ENCODE measurements around the gene HEATR5A. TPM values are rescaled to one million over a fixed set of nuclear protein-coding genes. Genes with fewer than 3 reads are reported as not detected.

HEATR5A gene
- total RNA-seq, 2 experiments from 2014 or later = 8.5 to 9.4 TPM

DNA sequence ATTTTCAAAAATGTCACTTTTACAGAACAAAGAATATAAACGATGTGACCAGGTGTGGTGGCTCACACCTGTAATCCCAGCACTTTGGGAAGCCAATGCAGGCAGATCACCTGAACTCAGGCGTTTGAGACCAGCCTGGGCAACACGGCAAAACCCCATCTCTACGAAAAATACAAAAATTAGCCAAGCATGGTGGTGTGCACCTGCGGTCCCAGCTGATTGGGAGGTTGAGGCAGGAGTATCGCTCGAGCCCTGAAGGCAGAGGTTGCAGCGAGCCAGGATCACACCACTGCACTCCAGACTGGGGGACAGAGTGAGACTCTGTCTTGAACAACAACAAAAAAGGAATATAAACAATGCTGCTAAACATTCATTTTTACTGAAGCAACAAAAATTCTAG is 15.2 kb downstream of the HEATR5A start:
- Mint-ChIP-seq H3K27me3 (no peaks in the 10 kb centered on the region), H3K27ac (no peak overlapping the region), H3K4me1 (peaks cover 8% of the 10 kb centered on the region), H3K36me3 (ENCODE audit: low read depth) (peaks cover 7% of the 10 kb centered on the region), H3K4me3 (no peak overlapping the region), H3K9me3 (ENCODE audit: low read depth) (no peaks in the 10 kb centered on the region)
- intact Hi-C loops (cut with DNase I, micrococcal nuclease) = no loop called here
- ChIA-PET CTCF (no interaction called here), POLR2A (no interaction called here)
- DNase-seq (no peak), ATAC-seq (no peak)

DNA sequence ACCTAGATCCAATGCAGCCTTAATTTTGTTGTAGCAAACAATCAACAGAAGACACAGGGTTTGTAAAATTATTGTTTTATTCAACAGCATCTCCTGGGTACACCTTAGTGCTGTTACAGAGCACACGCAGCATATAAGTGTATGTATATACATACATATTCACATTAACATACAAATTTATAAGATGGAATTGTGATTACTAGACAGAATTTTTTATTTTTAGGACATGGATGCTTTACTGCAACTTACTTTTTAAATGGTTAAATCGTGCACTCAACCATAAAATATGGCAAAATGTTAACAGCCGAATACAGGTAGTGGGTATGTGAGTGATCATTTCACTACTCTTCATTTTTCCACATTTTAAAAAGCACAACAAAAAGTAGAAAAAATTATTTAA is 16.6 kb downstream of the HEATR5A start:
- DNase-seq (no peak), ATAC-seq (no peak)
- ChIA-PET POLR2A (no interaction called here), CTCF (no interaction called here)
- Mint-ChIP-seq H3K36me3 (ENCODE audit: low read depth) (peaks cover 13% of the 10 kb centered on the region), H3K4me3 (no peak overlapping the region), H3K27ac (no peak overlapping the region), H3K4me1 (peaks cover 14% of the 10 kb centered on the region), H3K27me3 (no peaks in the 10 kb centered on the region), H3K9me3 (ENCODE audit: low read depth) (no peaks in the 10 kb centered on the region)
- intact Hi-C loops (cut with DNase I, micrococcal nuclease) = no loop called here

DNA sequence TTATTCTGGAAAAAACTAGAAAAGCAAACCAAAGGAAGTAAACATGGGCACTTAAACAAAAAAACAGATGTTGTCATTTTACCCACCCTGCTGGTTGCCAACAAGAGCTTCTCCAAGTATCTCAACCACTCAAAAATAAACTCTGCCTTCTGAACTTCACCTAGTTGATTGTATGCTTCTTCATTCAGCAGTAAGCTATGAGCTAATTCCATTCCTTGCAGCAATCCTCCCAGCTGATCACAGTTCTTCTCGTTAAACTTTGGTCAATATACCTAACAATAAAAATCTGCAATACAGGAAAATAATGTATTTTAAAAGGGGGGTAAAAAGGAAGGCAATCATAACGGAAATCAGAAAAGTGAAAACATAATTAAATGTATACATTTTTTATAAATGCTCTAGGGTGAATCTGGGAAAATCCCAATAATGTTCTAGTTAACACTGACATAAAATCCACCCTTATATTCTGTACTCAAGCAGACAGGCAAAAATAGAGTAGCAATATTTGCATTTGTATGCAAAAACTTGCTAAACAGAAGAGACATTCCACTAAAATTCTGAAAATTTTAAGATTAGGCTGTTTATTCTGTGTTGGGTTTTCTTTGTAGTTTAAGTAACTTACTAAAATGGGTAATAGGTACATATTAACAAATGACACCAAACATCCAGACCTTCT is 17.4 kb downstream of the HEATR5A start:
- no peak for DNase-seq
- Mint-ChIP-seq H3K4me3 (no peak overlapping the region), H3K4me1 (peaks cover 13% of the 10 kb centered on the region), H3K27ac (peak overlapping the region; percentile 17), H3K9me3 (ENCODE audit: low read depth) (no peaks in the 10 kb centered on the region), H3K27me3 (no peaks in the 10 kb centered on the region), H3K36me3 (ENCODE audit: low read depth) (peaks cover 17% of the 10 kb centered on the region)
- intact Hi-C loops (cut with DNase I, micrococcal nuclease) = no loop called here
- CTCF ChIA-PET = interaction anchor here (1.1 to 1.7 kb wide), 3 partner anchors 17 to 47 kb away, joined by 3 to 4 read pairs (median 4); partner anchors contain the start of gene HEATR5A
- ATAC-seq = no peak
- POLR2A ChIA-PET = no interaction called here

DNA sequence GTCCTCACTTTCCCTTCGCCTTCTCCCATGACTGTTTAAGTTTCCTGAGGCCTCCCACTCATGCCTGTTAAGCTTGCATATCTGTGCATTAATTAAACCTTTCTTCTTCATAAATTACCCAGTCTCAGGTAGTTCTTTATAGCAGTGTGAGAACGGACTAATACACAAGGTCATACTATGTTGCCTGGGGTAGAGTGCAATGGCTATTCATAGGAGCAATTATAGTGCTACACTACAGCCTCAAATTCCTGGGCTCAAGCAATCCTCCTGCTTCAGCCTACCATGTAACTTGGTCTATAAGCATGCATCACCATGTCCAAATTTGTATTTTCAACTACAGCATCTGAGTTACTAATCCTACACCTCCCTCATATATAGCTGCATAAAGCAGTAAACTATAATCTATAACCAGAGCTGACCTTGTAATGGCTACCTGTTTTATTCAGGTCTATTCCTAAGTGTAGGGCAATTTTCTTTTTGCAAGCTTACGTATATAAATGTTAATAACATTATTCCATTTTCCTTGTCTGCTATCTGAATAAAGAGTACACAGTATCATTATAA is 18.9 kb downstream of the HEATR5A start:
- H3K36me3 Mint-ChIP-seq (ENCODE audit: low read depth) = peaks cover 17% of the 10 kb centered on the region
- H3K27ac Mint-ChIP-seq = no peak overlapping the region
- ChIA-PET POLR2A (no interaction called here), CTCF (interaction anchor here (1.2 to 1.7 kb wide), 3 partner anchors 11 to 48 kb away, joined by 3 to 5 read pairs (median 4); no protein-coding TSS in a partner anchor)
- H3K9me3 Mint-ChIP-seq (ENCODE audit: low read depth) = no peaks in the 10 kb centered on the region
- ATAC-seq (no peak), DNase-seq (no peak)
- intact Hi-C loops (cut with DNase I, micrococcal nuclease) = no loop called here
- H3K4me3 Mint-ChIP-seq = no peak overlapping the region
- no peaks in the 10 kb centered on the region for H3K27me3 Mint-ChIP-seq
- peaks cover 13% of the 10 kb centered on the region for H3K4me1 Mint-ChIP-seq

DNA sequence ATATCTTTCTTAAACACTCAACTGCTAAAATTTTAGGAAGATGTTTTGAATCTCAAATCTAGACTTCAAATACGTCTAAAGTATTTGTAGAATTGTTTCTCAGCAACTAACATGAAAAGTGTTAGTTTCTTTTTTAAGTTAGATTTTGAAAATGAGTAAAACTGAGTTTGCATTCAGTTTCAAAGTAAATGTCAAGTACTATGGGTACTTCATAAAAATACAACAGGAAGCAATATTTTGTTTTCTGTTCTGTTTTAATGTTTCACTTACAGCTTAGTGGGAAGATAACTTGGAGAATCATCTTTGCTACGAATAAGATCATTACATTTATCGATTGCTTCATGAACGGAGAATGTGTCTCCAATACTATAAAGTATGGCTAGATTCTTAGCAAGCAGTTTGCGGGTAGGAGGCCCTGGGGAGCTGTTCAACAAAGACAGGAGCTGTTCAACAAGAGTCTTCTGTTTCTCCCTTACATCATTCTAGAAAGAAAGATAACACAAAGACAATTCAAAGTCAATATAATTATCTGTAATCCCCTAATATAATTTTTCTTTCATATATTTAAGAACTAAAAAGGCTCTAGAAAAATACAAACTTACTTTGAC is 20.2 kb downstream of the HEATR5A start:
- H3K4me3 Mint-ChIP-seq = no peak overlapping the region
- intact Hi-C loops (cut with DNase I, micrococcal nuclease) = no loop called here

DNA sequence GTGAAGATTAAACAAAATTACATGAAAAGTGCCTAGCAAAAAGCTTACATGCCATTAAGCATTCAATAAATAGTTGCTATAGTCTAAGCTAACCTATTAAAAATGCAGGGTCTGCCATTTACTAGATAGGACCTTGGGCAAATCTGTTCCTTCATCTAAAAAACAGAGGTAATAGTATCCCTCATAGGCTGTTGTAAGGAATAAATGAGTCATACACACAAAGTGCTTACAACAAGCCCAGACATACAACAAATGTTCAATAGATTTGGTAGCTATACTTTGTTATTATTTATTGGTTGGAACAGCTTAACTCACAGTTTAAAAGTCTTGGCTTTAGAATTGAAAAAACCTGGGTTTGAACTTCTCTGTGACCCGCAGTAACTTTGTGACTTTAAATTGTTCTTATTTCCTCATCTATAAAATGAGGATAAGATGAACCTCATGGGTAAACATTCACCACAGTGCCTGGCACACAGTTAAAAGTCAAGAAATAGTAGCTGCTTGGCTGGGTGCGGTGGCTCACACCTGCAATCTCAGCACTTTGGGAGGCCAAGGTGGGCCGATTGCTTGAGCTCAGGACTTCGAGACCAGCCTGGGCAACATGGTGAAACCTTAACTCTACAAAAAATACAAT is 24.7 kb downstream of the HEATR5A start:
- POLR2A ChIA-PET = no interaction called here
- no peak for DNase-seq
- Mint-ChIP-seq H3K4me1 (peaks cover 16% of the 10 kb centered on the region), H3K9me3 (ENCODE audit: low read depth) (no peaks in the 10 kb centered on the region), H3K27ac (no peak overlapping the region), H3K4me3 (no peak overlapping the region), H3K27me3 (no peaks in the 10 kb centered on the region), H3K36me3 (ENCODE audit: low read depth) (peaks cover 13% of the 10 kb centered on the region)
- CTCF ChIA-PET = interaction anchor here (0.5 to 1.2 kb wide), 2 partner anchors 20 to 59 kb away, joined by 3 read pairs; no protein-coding TSS in a partner anchor
- intact Hi-C loops (cut with DNase I, micrococcal nuclease) = no loop called here
- ATAC-seq = no peak

More for the DNA sequence above, 20.2 kb downstream of the HEATR5A start:
- Mint-ChIP-seq H3K36me3 (ENCODE audit: low read depth) (peaks cover 17% of the 10 kb centered on the region), H3K9me3 (ENCODE audit: low read depth) (no peaks in the 10 kb centered on the region), H3K4me1 (peaks cover 13% of the 10 kb centered on the region), H3K27ac (peak overlapping the region; percentile 87), H3K27me3 (no peaks in the 10 kb centered on the region)
- CTCF ChIA-PET = interaction anchor here (1.2 to 1.9 kb wide), 3 partner anchors 20 to 54 kb away, joined by 4 to 5 read pairs (median 4); partner anchors contain the start of gene HEATR5A
- POLR2A ChIA-PET = interaction anchor here (1.2 kb wide), 1 partner anchor 20 kb away, joined by 7 read pairs; the partner anchor contains the start of gene HEATR5A
- ATAC-seq (peak; percentile 83), DNase-seq (peak; percentile 12)

DNA sequence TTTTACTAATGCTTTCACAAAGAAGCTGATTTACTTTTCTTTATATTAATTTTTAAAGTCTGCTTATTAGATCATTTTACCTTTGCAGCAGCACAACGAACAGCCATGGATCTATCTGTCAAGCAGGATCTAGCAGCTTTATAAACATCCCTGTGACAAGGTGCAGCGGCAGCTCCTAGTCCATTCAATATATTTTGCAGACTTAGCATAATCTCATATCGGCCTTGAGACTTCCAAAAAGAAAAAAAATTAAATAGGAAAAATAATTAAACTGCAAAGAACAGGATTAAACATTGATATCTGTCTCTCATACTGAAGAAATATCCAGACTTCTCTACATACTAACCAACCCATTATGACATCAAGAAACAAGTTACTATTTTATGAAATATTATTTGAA is 25.2 kb downstream of the HEATR5A start:
- Mint-ChIP-seq H3K4me1 (peaks cover 15% of the 10 kb centered on the region), H3K9me3 (ENCODE audit: low read depth) (no peaks in the 10 kb centered on the region), H3K36me3 (ENCODE audit: low read depth) (peaks cover 13% of the 10 kb centered on the region), H3K4me3 (no peak overlapping the region), H3K27me3 (no peaks in the 10 kb centered on the region), H3K27ac (no peak overlapping the region)
- ChIA-PET CTCF (no interaction called here), POLR2A (no interaction called here)
- no peak for DNase-seq
- intact Hi-C loops (cut with DNase I, micrococcal nuclease) = no loop called here
- ATAC-seq = no peak

DNA sequence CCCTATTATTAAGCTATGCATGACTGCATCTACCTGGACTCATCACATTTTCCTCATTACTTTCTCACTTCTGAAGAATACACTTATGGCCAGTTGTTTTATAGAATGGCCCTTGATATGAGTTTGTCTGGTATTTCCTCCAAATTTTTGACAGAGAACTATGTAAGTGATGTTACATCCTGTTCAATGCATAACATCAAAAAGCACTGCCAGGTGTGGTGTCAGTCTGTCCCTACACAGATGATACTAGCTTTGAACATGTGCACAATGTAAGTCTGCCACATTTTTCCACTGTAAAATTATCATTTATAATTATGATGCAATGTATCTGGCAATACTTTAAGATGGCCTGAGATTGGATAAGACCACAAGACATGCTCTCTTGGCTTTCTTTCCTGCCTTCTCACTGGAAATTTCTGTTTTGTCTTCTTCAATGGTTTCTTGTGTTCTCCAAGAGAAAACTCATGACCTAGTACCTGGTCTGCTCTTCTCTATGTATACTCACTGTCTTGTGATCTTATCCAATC is 28.3 kb downstream of the HEATR5A start:
- ATAC-seq = peak; percentile 18
- intact Hi-C loops (cut with DNase I, micrococcal nuclease) = no loop called here
- Mint-ChIP-seq H3K4me3 (no peak overlapping the region), H3K4me1 (peaks cover 28% of the 10 kb centered on the region), H3K27ac (no peak overlapping the region), H3K27me3 (no peaks in the 10 kb centered on the region), H3K36me3 (ENCODE audit: low read depth) (peaks cover 6% of the 10 kb centered on the region), H3K9me3 (ENCODE audit: low read depth) (no peaks in the 10 kb centered on the region)
- no peak for DNase-seq
- CTCF ChIA-PET = no interaction called here
- POLR2A ChIA-PET = no interaction called here

DNA sequence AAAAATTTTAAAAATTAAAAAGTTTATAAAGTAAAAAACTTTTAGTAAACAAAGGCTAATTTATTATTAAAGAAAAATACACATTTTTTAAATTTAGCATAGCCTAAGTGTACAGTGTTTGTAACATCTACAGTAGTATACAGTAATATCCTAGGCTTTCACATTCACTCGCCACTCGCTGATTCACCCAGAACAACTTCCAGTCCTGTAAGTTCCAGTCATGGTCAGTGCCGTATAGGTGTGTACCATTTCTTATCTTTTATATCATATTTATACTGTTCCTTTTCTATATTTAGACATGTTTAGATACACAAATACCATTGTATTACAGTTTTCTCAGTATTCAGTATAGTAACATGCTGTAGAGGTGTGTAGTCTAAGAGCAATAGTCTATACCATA is 28.9 kb downstream of the HEATR5A start:
- ChIA-PET POLR2A (no interaction called here), CTCF (interaction anchor here (1.1 kb wide), 1 partner anchor 28 kb away, joined by 3 read pairs; no protein-coding TSS in a partner anchor)
- no peaks in the 10 kb centered on the region for H3K27me3 Mint-ChIP-seq
- peak; percentile 5 for ATAC-seq
- no peak overlapping the region for H3K4me3 Mint-ChIP-seq
- intact Hi-C loops (cut with DNase I, micrococcal nuclease) = no loop called here
- peaks cover 28% of the 10 kb centered on the region for H3K4me1 Mint-ChIP-seq
- peak; percentile 12 for DNase-seq
- H3K36me3 Mint-ChIP-seq (ENCODE audit: low read depth) = peaks cover 6% of the 10 kb centered on the region
- no peaks in the 10 kb centered on the region for H3K9me3 Mint-ChIP-seq (ENCODE audit: low read depth)
- H3K27ac Mint-ChIP-seq = no peak overlapping the region

DNA sequence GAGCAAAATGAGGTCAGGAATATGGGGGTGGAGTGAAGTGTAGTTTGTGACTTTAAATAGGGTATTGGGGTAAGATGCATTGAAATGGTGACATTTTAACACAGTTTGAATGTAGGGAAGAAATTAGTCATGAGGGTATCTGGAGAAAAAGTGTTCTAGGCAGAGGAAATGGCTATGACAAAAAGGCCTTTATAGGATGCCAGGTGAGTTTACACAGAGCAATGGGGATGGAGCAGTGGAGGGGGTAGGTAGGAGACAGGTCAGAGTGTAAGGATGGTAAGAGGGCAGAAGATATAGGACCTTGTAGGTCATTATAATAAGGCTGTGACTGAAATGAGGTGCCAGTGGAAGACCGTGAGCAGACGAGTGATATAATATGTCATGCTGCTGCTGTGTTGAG is 30.4 kb downstream of the HEATR5A start:
- intact Hi-C loops (cut with DNase I, micrococcal nuclease) = loop anchor here (1.0 to 2.0 kb wide), 3 partner anchors 30 to 183 kb away; partner anchors contain the start of genes HEATR5A (in 2 of the 2), DTD2 (in 1 of the 2) and HECTD1 (in 1 of the 2)
- Mint-ChIP-seq H3K4me3 (no peak overlapping the region), H3K36me3 (ENCODE audit: low read depth) (peaks cover 6% of the 10 kb centered on the region), H3K27me3 (no peaks in the 10 kb centered on the region), H3K9me3 (ENCODE audit: low read depth) (no peaks in the 10 kb centered on the region), H3K27ac (peak overlapping the region; percentile 28), H3K4me1 (peaks cover 28% of the 10 kb centered on the region)
- DNase-seq (peak; percentile 6), ATAC-seq (peak; percentile 58)
- ChIA-PET CTCF (interaction anchor here (0.5 to 1.0 kb wide), 3 partner anchors 12 to 46 kb away, joined by 3 to 5 read pairs (median 4); no protein-coding TSS in a partner anchor), POLR2A (no interaction called here)
